GM12801 (cell line): Measurements from ENCODE around the gene EIF4E2.

Source experiments
- CTCF ChIP-seq: IDR thresholded peaks from one replicate; pipeline ENCODE4 v1.5.1; 2011; ENCODE audit warnings: control low read depth; ENCODE audit not compliant: insufficient read length; ENCODE audit errors: extremely low read depth

The EIF4E2 gene

GRCh38 chr2:232545511-232546375, 4.7 kb upstream of the EIF4E2 start:
- TF ChIP-seq CTCF = no peak

- TF ChIP-seq CTCF = no peak
These were observed 2.5 kb upstream of the EIF4E2 start for GRCh38 chr2:232547991-232548390.

- no peak for TF ChIP-seq CTCF
These were observed 685 bp upstream of the EIF4E2 start for GRCh38 chr2:232549655-232550353.

- TF ChIP-seq CTCF = no peak
These were observed 755 bp downstream of the EIF4E2 start for GRCh38 chr2:232551250-232551638.

GRCh38 chr2:232551776-232552175, 1.3 kb downstream of the EIF4E2 start:
- no peak for TF ChIP-seq CTCF

GRCh38 chr2:232556426-232556825, 5.9 kb downstream of the EIF4E2 start:
- no peak for TF ChIP-seq CTCF

- no peak for TF ChIP-seq CTCF
These were observed 12.1 kb downstream of the EIF4E2 start for GRCh38 chr2:232562515-232563151.
